HUDEP-2 (cell line): ENCODE results near the gene TMEM204.
A peak's percentile ranks its signal among the peaks of the same experiment; 100 is the strongest.

Experiments used
- DNase-seq, 76 experiments: peaks; one replicate each; lab custom pipeline; 2025; ENCODE audit not compliant: unreplicated experiment in 76 of 76; lab: John Stamatoyannopoulos, UW

Gene TMEM204

GRCh38 chr16:1553946-1554825 lies 20.7 kb downstream of the TMEM204 start:
- DNase-seq: no peak

GRCh38 chr16:1554826-1555445 lies 21.5 kb downstream of the TMEM204 start:
- no peak for DNase-seq

GRCh38 chr16:1556254-1556653 lies 22.8 kb downstream of the TMEM204 start:
- peak in 6 of 76 experiments; percentile 6 to 33 (median 13) for DNase-seq

- no peak for DNase-seq
Measured at GRCh38 chr16:1557074-1557473, 23.6 kb downstream of the TMEM204 start.

GRCh38 chr16:1557576-1557975 lies 24.1 kb downstream of the TMEM204 start:
- no peak for DNase-seq

GRCh38 chr16:1559446-1559975 lies 26.0 kb downstream of the TMEM204 start:
- DNase-seq: no peak

GRCh38 chr16:1560153-1560552 lies 26.7 kb downstream of the TMEM204 start:
- no peak for DNase-seq

GRCh38 chr16:1560866-1561265 lies 27.4 kb downstream of the TMEM204 start:
- no peak for DNase-seq

GRCh38 chr16:1561266-1561665 lies 27.8 kb downstream of the TMEM204 start:
- DNase-seq: no peak

GRCh38 chr16:1561836-1562235 lies 28.4 kb downstream of the TMEM204 start:
- DNase-seq: no peak

GRCh38 chr16:1563786-1564185 lies 30.3 kb downstream of the TMEM204 start:
- DNase-seq: no peak

- peak in 1 of 76 experiments; percentile 9 for DNase-seq
Measured at GRCh38 chr16:1564325-1564724, 30.9 kb downstream of the TMEM204 start.

GRCh38 chr16:1565083-1565805 lies 31.8 kb downstream of the TMEM204 start:
- no peak for DNase-seq

GRCh38 chr16:1567988-1568387 lies 34.5 kb downstream of the TMEM204 start:
- no peak for DNase-seq

- peak in 6 of 76 experiments; percentile 3 to 16 (median 14) for DNase-seq
Measured at GRCh38 chr16:1571012-1571671, 37.7 kb downstream of the TMEM204 start.

- no peak for DNase-seq
Measured at GRCh38 chr16:1572673-1573072, 39.2 kb downstream of the TMEM204 start.

- DNase-seq: no peak
Measured at GRCh38 chr16:1573301-1573700, 39.8 kb downstream of the TMEM204 start.

GRCh38 chr16:1575578-1575977 lies 42.1 kb downstream of the TMEM204 start:
- no peak for DNase-seq

- no peak for DNase-seq
Measured at GRCh38 chr16:1579214-1579613, 45.7 kb downstream of the TMEM204 start.

- no peak for DNase-seq
Measured at GRCh38 chr16:1580256-1580655, 46.8 kb downstream of the TMEM204 start.

GRCh38 chr16:1580956-1581355 lies 47.5 kb downstream of the TMEM204 start:
- DNase-seq: no peak
